GM12801 (cell line): ENCODE data around the gene SELENOS.

Experiments used
- CTCF ChIP-seq: IDR thresholded peaks from one replicate; pipeline ENCODE4 v1.5.1; 2011; ENCODE audit warnings: control low read depth; ENCODE audit not compliant: insufficient read length; ENCODE audit errors: extremely low read depth

The SELENOS gene

GRCh38 chr15:101237251-101237650 lies 40.0 kb downstream of the SELENOS start:
- no peak for TF ChIP-seq CTCF

DNA sequence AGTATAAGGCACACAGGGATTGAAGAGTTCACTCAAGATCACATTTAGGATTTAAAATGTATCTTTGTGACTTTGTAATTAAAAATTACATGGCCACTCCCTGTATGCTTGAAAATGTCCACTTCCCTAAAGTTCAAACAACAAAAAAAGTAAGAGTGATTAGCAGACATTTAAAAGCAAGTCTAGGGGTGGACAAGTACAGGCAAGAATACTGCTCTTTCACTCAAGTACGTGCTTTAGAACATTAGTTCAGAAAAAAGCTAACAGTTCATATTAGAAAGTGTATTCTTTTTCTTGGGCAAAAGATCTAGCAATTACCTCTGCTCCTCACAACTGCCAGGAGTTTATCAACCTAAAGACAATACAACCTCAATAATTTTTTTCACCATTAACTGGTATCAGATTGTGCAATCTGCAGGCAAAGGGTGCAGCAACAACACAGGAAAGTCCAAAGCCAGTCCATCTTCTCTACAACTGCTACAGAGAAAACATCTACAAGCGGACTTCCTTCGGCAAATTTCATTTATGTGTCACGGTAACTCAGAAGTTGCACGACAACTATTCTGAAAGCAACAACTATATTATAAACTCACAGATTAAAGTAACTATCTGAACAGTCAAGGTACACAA lies 43.5 kb downstream of the SELENOS start:
- TF ChIP-seq CTCF: no peak

GRCh38 chr15:101232677-101233076 lies 44.6 kb downstream of the SELENOS start:
- TF ChIP-seq CTCF: no peak

GRCh38 chr15:101228313-101228712 lies 49.0 kb downstream of the SELENOS start:
- no peak for TF ChIP-seq CTCF

DNA sequence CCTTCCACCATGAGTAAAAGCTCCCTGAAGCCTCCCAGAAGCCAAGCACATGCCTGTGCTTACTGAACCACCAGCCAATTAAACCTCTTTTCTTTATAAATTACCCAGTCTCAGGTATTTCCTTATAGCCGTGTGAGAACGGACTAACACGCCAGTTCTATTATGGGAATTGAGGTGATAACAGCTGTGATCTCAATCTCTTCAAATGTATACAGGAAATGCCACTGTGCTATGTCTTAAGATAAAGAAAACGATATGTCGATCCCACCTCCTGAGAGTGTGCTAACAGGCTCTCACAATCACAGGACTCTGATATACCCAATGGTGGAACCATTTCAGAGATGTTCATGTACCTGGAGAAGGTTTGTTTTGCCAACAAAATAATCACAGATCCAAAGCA lies 51.6 kb downstream of the SELENOS start:
- TF ChIP-seq CTCF: no peak
